ENCODE results near the gene PLIN5. TPM values are rescaled to one million over a fixed set of nuclear protein-coding genes. Genes with fewer than 3 reads are reported as not detected.

The PLIN5 gene
- total RNA-seq, 2 donors from 2014 or later, result 0.17 TPM; not detected in 1

DNA sequence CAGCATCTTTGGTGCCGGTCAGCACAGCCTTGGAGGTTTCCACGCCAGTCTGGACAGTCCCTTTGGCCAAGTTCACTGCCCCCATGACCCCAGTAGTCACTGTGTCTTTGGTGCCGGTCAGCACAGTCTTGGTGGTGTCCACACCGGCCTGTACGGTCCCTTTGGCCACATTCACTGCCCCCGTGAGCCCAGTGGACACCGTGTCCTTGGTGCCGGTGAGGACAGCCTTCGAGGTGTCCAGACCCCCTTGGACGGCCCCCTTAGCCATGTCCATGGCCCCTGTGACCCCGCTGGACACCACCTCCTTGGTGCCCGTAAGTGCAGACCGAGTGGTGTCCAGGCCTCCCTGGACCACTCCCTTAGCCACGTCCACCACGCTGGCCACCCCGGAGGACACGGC is 21.8 kb downstream of the PLIN5 start:
- Mint-ChIP-seq H3K27me3 (no peaks in the 10 kb centered on the region), H3K4me1 (no peaks in the 10 kb centered on the region), H3K36me3 (ENCODE audit: low read depth) (no peaks in the 10 kb centered on the region), H3K27ac (no peak overlapping the region), H3K9me3 (no peaks in the 10 kb centered on the region), H3K4me3 (no peak overlapping the region)
- ATAC-seq (replicated peaks), result no peak

DNA sequence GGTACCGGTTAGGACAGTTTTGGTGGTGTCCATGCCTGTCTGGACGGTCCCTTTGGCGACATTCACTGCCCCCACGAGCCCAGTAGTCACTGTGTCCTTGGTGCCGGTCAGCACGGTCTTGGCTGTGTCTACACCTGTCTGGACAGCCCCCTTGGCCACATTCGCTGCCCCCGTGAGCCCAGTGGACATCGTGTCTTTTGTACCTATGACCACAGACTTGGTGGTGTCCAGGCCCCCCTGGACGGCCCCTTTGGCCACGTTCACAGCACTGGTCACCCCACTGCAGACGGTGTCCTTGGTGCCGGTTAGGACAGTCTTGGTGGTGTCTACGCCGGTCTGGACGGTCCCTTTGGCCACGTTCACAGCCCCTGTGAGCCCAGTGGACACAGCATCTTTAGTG is 23.0 kb downstream of the PLIN5 start:
- Mint-ChIP-seq H3K27ac (no peak overlapping the region), H3K4me3 (no peak overlapping the region), H3K36me3 (ENCODE audit: low read depth) (no peaks in the 10 kb centered on the region), H3K27me3 (no peaks in the 10 kb centered on the region), H3K4me1 (no peaks in the 10 kb centered on the region), H3K9me3 (no peaks in the 10 kb centered on the region)
- no peak for ATAC-seq (replicated peaks)

DNA sequence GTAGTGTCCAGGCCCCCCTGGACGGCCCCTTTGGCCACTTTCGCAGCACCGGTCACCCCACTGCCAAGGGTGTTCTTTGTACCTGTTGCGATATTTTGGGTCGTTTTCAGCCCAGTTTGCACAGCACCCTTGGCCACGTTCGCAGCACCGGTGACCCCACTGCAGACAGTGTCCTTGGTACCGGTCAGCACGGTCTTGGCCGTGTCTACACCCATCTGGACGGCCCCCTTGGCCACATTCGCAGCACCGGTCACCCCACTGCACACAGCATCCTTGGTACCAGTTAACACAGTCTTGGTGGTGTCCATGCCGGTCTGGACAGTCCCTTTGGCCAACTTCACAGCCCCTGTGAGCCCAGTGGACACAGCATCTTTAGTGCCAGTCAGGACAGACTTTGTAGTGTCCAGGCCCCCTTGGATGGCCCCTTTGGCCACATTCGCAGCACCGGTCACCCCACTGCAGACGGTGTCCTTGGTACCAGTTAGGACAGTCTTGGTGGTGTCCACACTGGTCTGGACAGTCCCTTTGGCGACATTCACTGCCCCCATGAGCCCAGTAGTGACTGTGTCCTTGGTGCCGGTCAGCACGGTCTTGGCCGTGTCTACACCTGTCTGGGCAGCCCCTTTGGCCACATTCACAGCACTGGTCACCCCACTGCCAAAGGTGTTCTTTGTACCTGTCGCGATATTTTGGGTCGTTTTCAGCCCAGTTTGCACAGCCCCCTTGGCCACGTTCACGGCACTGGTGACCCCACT is 23.5 kb downstream of the PLIN5 start:
- H3K27ac Mint-ChIP-seq, result no peak overlapping the region
- no peaks in the 10 kb centered on the region for H3K9me3 Mint-ChIP-seq
- no peaks in the 10 kb centered on the region for H3K4me1 Mint-ChIP-seq
- no peak for ATAC-seq (replicated peaks)
- H3K4me3 Mint-ChIP-seq, result no peak overlapping the region
- H3K36me3 Mint-ChIP-seq (ENCODE audit: low read depth), result no peaks in the 10 kb centered on the region
- H3K27me3 Mint-ChIP-seq, result no peaks in the 10 kb centered on the region

DNA sequence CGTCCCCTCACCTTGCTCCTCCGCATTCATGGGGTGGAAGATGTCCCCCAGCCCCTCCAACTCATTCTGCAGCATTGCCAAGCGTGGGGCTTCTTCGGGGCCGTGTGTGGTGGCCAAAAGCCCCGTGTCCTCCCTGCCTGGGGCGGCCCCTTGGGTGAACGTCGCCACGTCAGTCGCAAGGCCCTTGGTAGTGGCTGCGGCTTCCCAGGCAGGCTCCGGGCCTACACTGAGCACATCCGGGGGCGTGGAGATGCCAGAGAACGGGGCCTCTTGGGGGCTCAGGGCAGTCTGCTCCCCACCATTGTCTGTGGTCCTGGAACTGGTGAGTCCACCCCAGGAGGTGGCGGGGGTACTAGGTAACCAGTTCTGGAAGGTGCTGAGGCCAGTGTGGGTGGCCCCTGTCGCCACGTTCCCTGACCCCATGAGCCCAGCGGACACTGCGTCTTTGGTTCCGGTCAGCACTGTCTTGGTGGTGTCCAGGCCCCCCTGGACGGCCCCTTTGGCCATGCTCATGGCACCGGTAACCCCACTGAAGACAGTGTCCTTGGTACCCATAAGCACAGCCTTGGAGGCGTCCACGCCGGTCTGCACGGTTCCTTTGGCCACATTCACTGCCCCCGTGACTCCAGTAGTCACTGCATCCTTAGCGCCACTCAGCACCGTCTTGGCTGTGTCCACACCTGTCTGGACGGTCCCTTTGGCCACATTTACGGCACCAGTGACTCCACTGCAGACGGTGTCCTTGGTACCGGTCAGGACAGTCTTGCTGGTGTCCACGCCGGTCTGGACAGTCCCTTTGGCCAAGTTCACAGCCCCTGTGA is 24.4 kb downstream of the PLIN5 start:
- Mint-ChIP-seq H3K4me1 (no peaks in the 10 kb centered on the region), H3K36me3 (ENCODE audit: low read depth) (no peaks in the 10 kb centered on the region), H3K27ac (no peak overlapping the region), H3K4me3 (no peak overlapping the region), H3K9me3 (no peaks in the 10 kb centered on the region), H3K27me3 (no peaks in the 10 kb centered on the region)
- ATAC-seq (replicated peaks), result no peak

DNA sequence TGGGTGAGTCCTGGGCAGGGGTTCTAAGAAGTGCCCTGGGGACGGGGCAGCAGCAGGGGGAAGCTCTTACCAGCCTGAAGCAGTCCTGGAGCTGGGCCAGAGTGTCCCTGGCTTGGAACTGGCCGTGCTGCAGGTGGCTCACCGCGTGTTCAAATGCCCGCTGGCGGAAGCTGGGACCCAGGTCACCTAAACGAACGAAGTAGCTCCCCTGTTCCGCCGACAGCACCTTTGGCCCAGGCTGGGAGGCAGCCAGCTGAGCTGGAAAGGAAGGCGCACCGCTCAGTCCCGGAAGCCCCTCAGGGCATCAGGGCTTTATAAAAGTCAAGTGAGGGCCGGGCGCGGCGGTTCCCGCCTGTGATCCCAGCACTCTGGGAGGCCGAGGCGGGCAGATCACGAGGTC is 26.3 kb downstream of the PLIN5 start:
- H3K27ac Mint-ChIP-seq, result no peak overlapping the region
- no peaks in the 10 kb centered on the region for H3K9me3 Mint-ChIP-seq
- no peaks in the 10 kb centered on the region for H3K27me3 Mint-ChIP-seq
- no peaks in the 10 kb centered on the region for H3K4me1 Mint-ChIP-seq
- H3K4me3 Mint-ChIP-seq, result no peak overlapping the region
- H3K36me3 Mint-ChIP-seq (ENCODE audit: low read depth), result no peaks in the 10 kb centered on the region
- no peak for ATAC-seq (replicated peaks)

DNA sequence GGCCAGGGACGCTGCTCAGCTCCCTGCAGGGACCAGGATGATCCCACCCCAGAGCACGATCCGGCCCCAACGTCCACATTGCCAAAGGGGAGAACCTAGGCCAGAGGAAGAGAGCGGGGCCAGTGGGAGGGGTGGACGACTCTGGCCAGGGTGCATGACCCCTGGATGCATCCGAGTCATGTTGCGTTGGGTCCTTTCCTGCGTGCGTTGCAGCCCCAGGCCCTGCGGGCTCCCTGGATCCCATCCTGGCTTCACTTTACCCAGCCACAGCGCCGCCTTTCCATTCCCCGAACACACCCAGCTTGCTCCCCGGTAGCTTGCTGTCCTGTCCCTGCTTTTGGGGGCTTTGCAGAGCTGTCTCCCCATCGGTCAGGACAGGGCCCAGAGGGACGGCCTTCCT is 27.2 kb downstream of the PLIN5 start:
- no peaks in the 10 kb centered on the region for H3K4me1 Mint-ChIP-seq
- ATAC-seq (replicated peaks), result no peak
- no peak overlapping the region for H3K4me3 Mint-ChIP-seq
- H3K36me3 Mint-ChIP-seq (ENCODE audit: low read depth), result no peaks in the 10 kb centered on the region
- H3K27me3 Mint-ChIP-seq, result no peaks in the 10 kb centered on the region
- no peak overlapping the region for H3K27ac Mint-ChIP-seq
- no peaks in the 10 kb centered on the region for H3K9me3 Mint-ChIP-seq

DNA sequence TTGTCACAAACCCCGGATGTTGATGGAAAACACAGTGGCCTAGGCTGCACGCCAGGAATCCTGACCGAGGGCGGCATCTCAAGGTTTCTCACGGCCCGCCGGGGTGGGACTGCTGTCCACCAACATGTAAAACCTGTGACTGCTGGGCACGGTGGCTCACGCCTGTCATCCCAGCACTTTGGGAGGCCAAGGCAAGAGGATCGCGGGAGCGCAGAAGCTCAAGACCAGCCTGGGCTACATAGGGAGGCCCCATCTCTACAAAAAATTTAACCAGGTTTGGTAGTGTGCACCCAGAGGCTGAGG is 27.9 kb downstream of the PLIN5 start:
- Mint-ChIP-seq H3K36me3 (ENCODE audit: low read depth) (no peaks in the 10 kb centered on the region), H3K4me1 (no peaks in the 10 kb centered on the region), H3K9me3 (no peaks in the 10 kb centered on the region), H3K27ac (no peak overlapping the region), H3K4me3 (no peak overlapping the region), H3K27me3 (no peaks in the 10 kb centered on the region)
- no peak for ATAC-seq (replicated peaks)

DNA sequence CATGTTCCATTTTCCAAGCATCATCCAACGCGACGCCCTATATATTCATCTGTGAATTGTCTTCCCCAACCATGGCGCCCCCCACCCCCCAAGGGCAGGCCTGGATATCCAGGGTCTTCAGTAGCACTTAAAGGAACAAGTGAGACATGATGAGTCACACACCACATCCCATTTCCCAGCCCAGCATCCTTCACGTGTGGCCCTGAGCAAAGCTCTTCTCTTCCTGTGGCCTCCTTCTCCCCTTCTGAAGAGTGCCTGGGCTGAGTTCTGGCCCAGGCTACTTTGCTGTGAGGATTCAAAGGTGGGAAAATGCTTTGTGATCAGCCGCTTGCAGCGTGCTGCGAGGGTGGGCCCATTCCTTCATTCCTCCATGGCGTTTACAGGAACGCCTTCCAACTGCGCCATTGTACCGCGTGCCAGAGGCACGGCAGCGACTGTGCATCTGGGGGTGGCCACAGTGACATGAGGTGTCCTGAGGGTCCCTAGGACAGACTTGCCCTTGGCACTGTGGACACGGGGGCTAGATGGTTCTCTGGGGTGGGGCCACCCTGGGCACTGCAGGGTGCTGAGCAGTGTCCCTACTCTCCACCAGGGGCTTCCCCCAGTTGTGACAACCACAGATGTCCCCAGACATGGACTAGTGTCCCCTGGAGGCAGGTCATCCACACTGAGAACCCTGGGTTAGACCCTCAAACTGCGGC is 28.4 kb downstream of the PLIN5 start:
- Mint-ChIP-seq H3K27me3 (no peaks in the 10 kb centered on the region), H3K36me3 (ENCODE audit: low read depth) (no peaks in the 10 kb centered on the region), H3K4me3 (no peak overlapping the region), H3K4me1 (no peaks in the 10 kb centered on the region), H3K27ac (no peak overlapping the region), H3K9me3 (no peaks in the 10 kb centered on the region)
- peak; percentile 50 for ATAC-seq (replicated peaks)

DNA sequence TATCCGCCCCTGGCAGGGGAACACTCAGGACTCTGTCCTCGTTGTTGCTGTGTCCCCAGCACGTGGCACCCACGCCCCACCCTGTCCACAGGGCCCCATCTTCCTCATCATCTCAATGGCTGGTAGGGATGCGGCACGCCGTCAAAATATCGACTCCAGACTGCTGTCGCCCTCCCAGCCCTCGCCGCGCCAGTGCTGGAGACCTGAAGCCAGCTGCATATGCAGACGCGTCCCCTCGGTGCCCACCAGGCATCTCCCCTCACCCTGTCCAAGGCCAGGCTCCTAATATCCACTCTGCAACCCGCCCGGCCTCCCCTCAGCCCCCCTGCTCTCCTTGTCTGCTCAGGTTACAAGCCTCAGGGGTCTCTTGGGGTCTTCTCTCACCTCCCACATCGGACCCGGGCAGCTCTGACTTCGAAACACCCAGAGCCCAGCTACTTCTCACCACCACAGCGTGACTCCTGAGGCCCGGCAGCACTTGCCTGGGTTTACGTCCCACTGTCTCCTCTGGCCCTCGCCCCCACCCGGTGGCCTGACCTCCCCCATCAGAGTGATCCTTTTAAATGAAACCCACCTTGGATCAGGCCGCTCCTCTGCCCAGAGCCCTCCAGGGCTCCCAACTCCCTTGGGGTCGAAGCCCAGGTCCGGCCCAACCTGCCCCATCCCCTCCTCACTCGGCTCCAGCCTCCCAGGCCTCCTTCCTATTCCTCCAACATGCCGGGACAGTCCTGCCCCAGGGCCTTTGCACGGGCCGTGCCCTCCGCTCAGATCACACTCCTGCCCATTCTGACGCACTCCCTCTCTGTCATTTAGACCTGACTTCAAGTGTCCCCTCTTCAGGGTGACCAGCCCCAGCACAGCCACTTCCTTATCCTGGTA is 29.2 kb downstream of the PLIN5 start:
- peak; percentile 13 for ATAC-seq (replicated peaks)
- Mint-ChIP-seq H3K27ac (no peak overlapping the region), H3K4me3 (no peak overlapping the region), H3K36me3 (ENCODE audit: low read depth) (peaks cover 2% of the 10 kb centered on the region), H3K4me1 (no peaks in the 10 kb centered on the region), H3K9me3 (no peaks in the 10 kb centered on the region), H3K27me3 (no peaks in the 10 kb centered on the region)

DNA sequence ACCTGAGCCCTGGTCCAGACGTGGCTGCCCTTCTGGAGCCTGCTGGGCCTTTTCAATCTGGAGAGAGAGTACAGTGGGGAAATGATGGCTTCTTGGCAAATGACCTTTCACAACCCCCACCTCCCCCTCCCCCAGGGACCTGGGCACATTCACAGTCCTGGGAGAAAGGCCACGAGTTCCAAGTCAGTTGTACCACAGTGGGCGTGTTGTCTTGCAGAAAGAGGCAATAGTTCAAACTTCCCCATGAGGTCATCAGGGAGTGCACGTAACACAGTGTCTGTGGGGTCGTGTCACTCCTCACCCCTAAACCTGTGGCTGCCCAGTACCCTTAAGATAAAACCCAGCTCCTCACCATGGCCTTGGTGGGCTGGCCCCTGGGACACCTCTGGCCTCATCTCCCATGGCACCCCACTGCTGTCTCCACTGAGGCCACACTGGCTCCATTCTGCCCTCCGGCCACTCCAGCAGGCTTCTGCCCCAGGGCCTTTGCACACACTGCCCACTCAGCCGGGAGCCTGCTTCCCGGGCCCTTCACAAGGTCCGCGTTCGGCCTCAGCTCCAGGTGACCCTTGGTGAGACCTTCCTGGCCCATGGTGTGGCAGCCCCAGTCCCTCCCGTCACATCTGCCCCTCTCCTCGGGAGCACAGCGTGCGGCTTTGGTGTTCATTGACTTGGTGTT is 30.0 kb downstream of the PLIN5 start:
- no peak overlapping the region for H3K4me3 Mint-ChIP-seq
- H3K36me3 Mint-ChIP-seq (ENCODE audit: low read depth), result peaks cover 10% of the 10 kb centered on the region
- H3K27me3 Mint-ChIP-seq, result no peaks in the 10 kb centered on the region
- H3K27ac Mint-ChIP-seq, result no peak overlapping the region
- H3K9me3 Mint-ChIP-seq, result no peaks in the 10 kb centered on the region
- H3K4me1 Mint-ChIP-seq, result no peaks in the 10 kb centered on the region
- ATAC-seq (replicated peaks), result no peak

DNA sequence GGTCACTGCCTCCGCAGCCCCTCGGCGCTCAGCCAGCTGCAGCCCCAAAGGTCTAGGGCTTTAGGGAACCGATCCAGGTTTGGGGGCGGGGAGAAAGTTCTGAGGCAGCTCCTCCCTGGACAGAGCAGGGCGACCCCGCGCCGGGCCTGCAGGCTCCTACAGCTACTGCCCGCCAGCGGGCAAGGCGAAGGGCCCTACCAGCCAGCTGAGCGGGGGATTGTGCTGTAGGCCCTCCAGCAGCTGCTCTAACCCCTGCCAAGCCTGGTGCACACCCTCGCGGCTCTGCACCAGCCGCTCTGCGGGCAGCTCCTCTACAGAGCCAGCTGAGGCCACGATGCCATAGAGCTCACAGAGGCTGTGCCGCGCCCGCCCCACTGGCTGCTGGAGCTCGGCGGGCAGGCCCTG is 30.7 kb downstream of the PLIN5 start:
- H3K36me3 Mint-ChIP-seq (ENCODE audit: low read depth), result peaks cover 18% of the 10 kb centered on the region
- H3K4me3 Mint-ChIP-seq, result no peak overlapping the region
- H3K27me3 Mint-ChIP-seq, result no peaks in the 10 kb centered on the region
- no peak for ATAC-seq (replicated peaks)
- H3K4me1 Mint-ChIP-seq, result no peaks in the 10 kb centered on the region
- H3K9me3 Mint-ChIP-seq, result no peaks in the 10 kb centered on the region
- H3K27ac Mint-ChIP-seq, result no peak overlapping the region

DNA sequence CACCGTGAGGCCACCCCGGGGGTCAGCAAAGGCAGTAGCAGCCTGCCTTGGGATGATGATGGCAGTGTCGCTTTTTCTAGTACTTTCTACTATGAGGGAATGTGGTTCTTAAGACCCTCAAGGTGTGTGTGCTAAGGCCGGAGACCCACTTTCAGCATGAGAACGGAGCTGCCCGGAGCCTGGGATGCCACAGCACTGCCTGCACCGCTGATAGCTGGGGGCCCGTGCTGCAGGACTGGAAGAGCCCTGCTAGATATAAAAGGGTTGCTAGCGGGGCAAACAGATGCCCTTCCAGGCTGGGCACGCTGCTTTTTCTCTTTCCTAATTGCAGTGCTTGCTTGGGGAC is 31.2 kb downstream of the PLIN5 start:
- no peak for ATAC-seq (replicated peaks)
- no peaks in the 10 kb centered on the region for H3K27me3 Mint-ChIP-seq

DNA sequence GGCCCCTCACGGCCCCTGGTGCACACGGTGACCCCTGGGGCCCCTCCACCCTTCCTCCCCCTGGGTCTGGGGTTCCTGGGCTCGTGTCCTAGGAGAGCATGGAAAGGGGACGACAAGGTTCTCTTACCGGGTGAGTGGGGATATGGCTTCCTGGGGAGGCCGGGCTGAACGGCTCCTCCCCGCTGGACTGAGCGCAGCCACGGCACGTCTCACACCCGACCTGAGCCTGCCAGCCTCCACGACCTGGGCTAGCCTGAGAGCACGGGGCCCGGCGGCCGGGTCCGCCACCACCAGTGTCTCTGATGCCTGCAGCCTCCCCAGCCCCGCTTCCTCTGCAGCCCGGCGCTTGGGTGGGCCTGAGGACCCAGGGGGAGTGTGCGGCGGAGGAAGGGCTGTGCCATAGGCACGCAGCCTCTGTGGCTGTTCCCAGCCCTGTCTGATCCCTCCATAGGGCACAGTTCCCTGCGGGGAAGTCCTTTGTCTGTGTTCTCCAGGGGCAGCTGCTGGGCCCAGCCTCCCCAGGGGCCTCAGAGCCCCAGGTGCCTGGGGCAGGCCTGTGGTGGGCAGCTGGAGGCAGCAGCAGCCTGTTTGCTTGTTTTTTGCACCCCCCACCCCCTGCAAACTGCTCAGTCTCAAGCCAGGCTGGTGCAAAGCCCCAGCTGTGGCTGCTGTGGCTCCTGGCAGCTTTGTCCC is 31.7 kb downstream of the PLIN5 start:
- Mint-ChIP-seq H3K27ac (no peak overlapping the region), H3K9me3 (no peaks in the 10 kb centered on the region), H3K27me3 (no peaks in the 10 kb centered on the region), H3K4me3 (no peak overlapping the region), H3K4me1 (no peaks in the 10 kb centered on the region), H3K36me3 (ENCODE audit: low read depth) (peaks cover 20% of the 10 kb centered on the region)
- ATAC-seq (replicated peaks), result no peak

More for the DNA sequence above, 31.2 kb downstream of the PLIN5 start:
- no peaks in the 10 kb centered on the region for H3K9me3 Mint-ChIP-seq
- H3K36me3 Mint-ChIP-seq (ENCODE audit: low read depth), result peaks cover 20% of the 10 kb centered on the region
- H3K4me3 Mint-ChIP-seq, result no peak overlapping the region
- H3K27ac Mint-ChIP-seq, result no peak overlapping the region
- H3K4me1 Mint-ChIP-seq, result no peaks in the 10 kb centered on the region
